ENCODE data around the gene EEF1AKMT4.

Gene EEF1AKMT4

GRCh38 chr3:184230603-184231528 lies 18.6 kb upstream of the EEF1AKMT4 start:
- Mint-ChIP-seq H3K27ac (no peak overlapping the region), H3K9me3 (no peaks in the 10 kb centered on the region), H3K36me3 (no peaks in the 10 kb centered on the region), H3K4me3 (peak overlapping the region; percentile 55), H3K4me1 (peaks cover 15% of the 10 kb centered on the region)
- no peak for DNase-seq (ENCODE audit: low spot score in 2 of 2)
- no peak for ATAC-seq

- H3K36me3 Mint-ChIP-seq: no peaks in the 10 kb centered on the region
- ATAC-seq (no peak), DNase-seq (ENCODE audit: low spot score in 2 of 2) (no peak)
- H3K9me3 Mint-ChIP-seq: no peaks in the 10 kb centered on the region
- H3K4me3 Mint-ChIP-seq: peak overlapping the region; percentile 55
- peaks cover 15% of the 10 kb centered on the region for H3K4me1 Mint-ChIP-seq
- no peak overlapping the region for H3K27ac Mint-ChIP-seq
These were observed 17.8 kb upstream of the EEF1AKMT4 start for GRCh38 chr3:184231671-184232070.

GRCh38 chr3:184233127-184233843 lies 16.2 kb upstream of the EEF1AKMT4 start:
- ATAC-seq (no peak), DNase-seq (ENCODE audit: low spot score in 2 of 2) (no peak)
- peaks cover 20% of the 10 kb centered on the region for H3K4me1 Mint-ChIP-seq
- H3K9me3 Mint-ChIP-seq: no peaks in the 10 kb centered on the region
- no peak overlapping the region for H3K4me3 Mint-ChIP-seq
- H3K36me3 Mint-ChIP-seq: no peaks in the 10 kb centered on the region
- no peak overlapping the region for H3K27ac Mint-ChIP-seq

- ATAC-seq (no peak), DNase-seq (ENCODE audit: low spot score in 2 of 2) (no peak)
- Mint-ChIP-seq H3K27ac (no peak overlapping the region), H3K4me1 (peaks cover 15% of the 10 kb centered on the region), H3K9me3 (no peaks in the 10 kb centered on the region), H3K4me3 (no peak overlapping the region), H3K36me3 (no peaks in the 10 kb centered on the region)
These were observed 15.2 kb upstream of the EEF1AKMT4 start for GRCh38 chr3:184234224-184234623.

GRCh38 chr3:184234671-184235380 lies 14.6 kb upstream of the EEF1AKMT4 start:
- ATAC-seq (no peak), DNase-seq (ENCODE audit: low spot score in 2 of 2) (no peak)
- no peak overlapping the region for H3K27ac Mint-ChIP-seq
- no peak overlapping the region for H3K4me3 Mint-ChIP-seq
- H3K36me3 Mint-ChIP-seq: no peaks in the 10 kb centered on the region
- H3K9me3 Mint-ChIP-seq: no peaks in the 10 kb centered on the region
- peaks cover 15% of the 10 kb centered on the region for H3K4me1 Mint-ChIP-seq

- Mint-ChIP-seq H3K36me3 (no peaks in the 10 kb centered on the region), H3K27ac (no peak overlapping the region), H3K9me3 (no peaks in the 10 kb centered on the region), H3K4me3 (no peak overlapping the region), H3K4me1 (peaks cover 15% of the 10 kb centered on the region)
- no peak for DNase-seq (ENCODE audit: low spot score in 2 of 2)
- no peak for ATAC-seq
These were observed 14.0 kb upstream of the EEF1AKMT4 start for GRCh38 chr3:184235381-184236032.

GRCh38 chr3:184236033-184236410 lies 13.4 kb upstream of the EEF1AKMT4 start:
- DNase-seq (ENCODE audit: low spot score in 2 of 2): no peak
- Mint-ChIP-seq H3K9me3 (no peaks in the 10 kb centered on the region), H3K36me3 (no peaks in the 10 kb centered on the region), H3K4me1 (peaks cover 13% of the 10 kb centered on the region), H3K27ac (no peak overlapping the region), H3K4me3 (no peak overlapping the region)
- no peak for ATAC-seq

GRCh38 chr3:184236636-184237035 lies 12.8 kb upstream of the EEF1AKMT4 start:
- ATAC-seq (no peak), DNase-seq (ENCODE audit: low spot score in 2 of 2) (no peak)
- no peaks in the 10 kb centered on the region for H3K9me3 Mint-ChIP-seq
- no peaks in the 10 kb centered on the region for H3K36me3 Mint-ChIP-seq
- no peak overlapping the region for H3K27ac Mint-ChIP-seq
- H3K4me3 Mint-ChIP-seq: no peak overlapping the region
- H3K4me1 Mint-ChIP-seq: peaks cover 7% of the 10 kb centered on the region

- ATAC-seq: no peak
- DNase-seq (ENCODE audit: low spot score in 2 of 2): no peak
- H3K4me3 Mint-ChIP-seq: no peak overlapping the region
- peaks cover 6% of the 10 kb centered on the region for H3K4me1 Mint-ChIP-seq
- peak overlapping the region; percentile 45 for H3K27ac Mint-ChIP-seq
- H3K36me3 Mint-ChIP-seq: peaks cover 4% of the 10 kb centered on the region
- no peaks in the 10 kb centered on the region for H3K9me3 Mint-ChIP-seq
These were observed 12.3 kb upstream of the EEF1AKMT4 start for GRCh38 chr3:184237211-184237610.

- peak overlapping the region; percentile 45 for H3K27ac Mint-ChIP-seq
- ATAC-seq (peak; percentile 14), DNase-seq (ENCODE audit: low spot score in 2 of 2) (no peak)
- peaks cover 10% of the 10 kb centered on the region for H3K36me3 Mint-ChIP-seq
- peaks cover 6% of the 10 kb centered on the region for H3K4me1 Mint-ChIP-seq
- H3K4me3 Mint-ChIP-seq: no peak overlapping the region
- H3K9me3 Mint-ChIP-seq: no peaks in the 10 kb centered on the region
These were observed 11.7 kb upstream of the EEF1AKMT4 start for GRCh38 chr3:184237807-184238206.

- Mint-ChIP-seq H3K4me3 (no peak overlapping the region), H3K4me1 (peaks cover 6% of the 10 kb centered on the region), H3K27ac (no peak overlapping the region), H3K9me3 (no peaks in the 10 kb centered on the region), H3K36me3 (peaks cover 15% of the 10 kb centered on the region)
- no peak for ATAC-seq
- no peak for DNase-seq (ENCODE audit: low spot score in 2 of 2)
These were observed 11.1 kb upstream of the EEF1AKMT4 start for GRCh38 chr3:184238246-184238818.

- Mint-ChIP-seq H3K36me3 (peaks cover 24% of the 10 kb centered on the region), H3K4me3 (no peak overlapping the region), H3K4me1 (peaks cover 6% of the 10 kb centered on the region), H3K27ac (no peak overlapping the region), H3K9me3 (no peaks in the 10 kb centered on the region)
- no peak for DNase-seq (ENCODE audit: low spot score in 2 of 2)
- ATAC-seq: no peak
These were observed 10.3 kb upstream of the EEF1AKMT4 start for GRCh38 chr3:184239221-184239620.

- Mint-ChIP-seq H3K4me3 (no peak overlapping the region), H3K4me1 (peaks cover 6% of the 10 kb centered on the region), H3K27ac (no peak overlapping the region), H3K9me3 (no peaks in the 10 kb centered on the region), H3K36me3 (peaks cover 29% of the 10 kb centered on the region)
- DNase-seq (ENCODE audit: low spot score in 2 of 2) (no peak), ATAC-seq (no peak)
These were observed 9.8 kb upstream of the EEF1AKMT4 start for GRCh38 chr3:184239708-184240107.

- ATAC-seq: no peak
- Mint-ChIP-seq H3K4me1 (peaks cover 10% of the 10 kb centered on the region), H3K9me3 (no peaks in the 10 kb centered on the region), H3K27ac (no peak overlapping the region), H3K36me3 (peaks cover 37% of the 10 kb centered on the region), H3K4me3 (no peak overlapping the region)
- no peak for DNase-seq (ENCODE audit: low spot score in 2 of 2)
These were observed 8.9 kb upstream of the EEF1AKMT4 start for GRCh38 chr3:184240384-184241140.
